Activated effector memory CD4-positive, alpha-beta T cell treated with anti-CD3 and anti-CD28 coated beads, Interleukin-2, amount 50 U/mL, for 16 hours (primary cell): ENCODE results near the gene EML6.
"Not testable (repeated sequence)": the region's sequence is repeated elsewhere in the genome, so short reads cannot be mapped to it uniquely, and the experiment has no call there.

Experiments
- DNase-seq: peaks from one replicate; pipeline ENCODE4 v3.0.0-alpha.2; 2020

The EML6 gene

DNA sequence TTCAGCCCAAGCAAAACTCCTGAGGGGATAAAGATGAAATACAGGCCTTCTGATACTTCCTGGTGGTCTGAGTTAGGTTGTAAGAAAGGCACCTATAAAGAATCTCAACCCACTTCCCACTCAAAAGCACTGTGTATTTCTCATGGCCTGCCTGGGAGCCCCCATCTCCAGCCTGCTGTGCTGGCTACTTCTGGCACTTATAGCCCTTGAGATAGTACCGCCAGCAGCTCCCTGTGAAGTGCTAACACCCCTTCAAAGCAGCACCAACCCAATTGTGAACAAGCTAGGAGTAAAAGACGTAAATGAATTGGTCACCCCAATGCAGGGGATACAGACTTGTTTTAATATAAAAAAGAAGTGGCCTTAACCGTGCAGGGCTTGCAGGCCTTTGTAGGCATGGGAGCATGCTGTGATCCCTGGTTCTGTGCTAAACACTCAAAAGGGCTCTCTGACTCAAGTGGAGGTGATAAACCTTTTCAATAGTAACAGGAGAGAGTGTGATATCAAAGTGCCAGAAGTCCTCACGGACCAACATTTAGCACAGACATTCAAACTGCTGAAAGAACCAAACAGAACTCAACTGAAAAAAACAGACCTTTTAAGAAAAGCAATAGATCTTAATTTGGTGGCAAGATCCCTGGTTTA lies 246.0 kb downstream of the EML6 start:
- DNase-seq = no peak

DNA sequence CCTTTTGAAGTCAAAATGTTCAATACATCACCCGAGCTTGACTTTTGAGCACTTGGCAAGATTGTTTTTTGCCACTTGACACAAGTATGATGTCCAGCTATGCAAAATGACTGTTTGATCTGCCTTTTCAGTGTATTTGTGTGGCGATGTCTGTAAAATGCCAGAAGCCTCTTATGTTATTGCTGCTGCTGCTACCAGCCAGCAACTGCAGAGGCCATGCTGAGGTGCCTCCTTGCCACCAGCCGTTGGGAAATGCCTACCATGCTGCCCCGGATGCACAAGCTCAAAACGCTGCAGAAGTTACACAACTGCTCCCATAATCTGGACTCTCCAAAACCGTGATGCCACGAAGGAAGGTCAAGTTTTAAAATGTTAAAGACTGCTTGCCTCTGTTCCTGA lies 246.5 kb downstream of the EML6 start:
- no peak for DNase-seq

DNA sequence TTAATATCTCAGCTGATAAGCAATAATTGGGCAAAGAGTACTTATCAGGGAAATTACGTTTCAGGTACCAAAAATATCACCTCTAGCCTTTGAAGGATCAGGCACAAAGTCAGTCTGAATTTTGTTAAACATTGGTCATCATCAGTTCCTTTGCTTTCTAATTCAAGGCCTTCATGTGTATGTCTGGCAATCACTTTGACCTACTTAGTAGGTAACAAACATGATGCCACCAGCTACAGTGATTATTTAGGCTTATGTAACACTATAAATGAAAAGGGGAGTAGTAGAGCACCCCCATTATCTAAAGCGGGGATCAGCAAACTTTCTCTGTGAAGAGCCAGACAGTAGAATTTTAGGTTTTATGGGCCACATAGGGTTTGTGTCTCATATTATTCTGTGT lies 251.7 kb downstream of the EML6 start:
- DNase-seq = no peak

DNA sequence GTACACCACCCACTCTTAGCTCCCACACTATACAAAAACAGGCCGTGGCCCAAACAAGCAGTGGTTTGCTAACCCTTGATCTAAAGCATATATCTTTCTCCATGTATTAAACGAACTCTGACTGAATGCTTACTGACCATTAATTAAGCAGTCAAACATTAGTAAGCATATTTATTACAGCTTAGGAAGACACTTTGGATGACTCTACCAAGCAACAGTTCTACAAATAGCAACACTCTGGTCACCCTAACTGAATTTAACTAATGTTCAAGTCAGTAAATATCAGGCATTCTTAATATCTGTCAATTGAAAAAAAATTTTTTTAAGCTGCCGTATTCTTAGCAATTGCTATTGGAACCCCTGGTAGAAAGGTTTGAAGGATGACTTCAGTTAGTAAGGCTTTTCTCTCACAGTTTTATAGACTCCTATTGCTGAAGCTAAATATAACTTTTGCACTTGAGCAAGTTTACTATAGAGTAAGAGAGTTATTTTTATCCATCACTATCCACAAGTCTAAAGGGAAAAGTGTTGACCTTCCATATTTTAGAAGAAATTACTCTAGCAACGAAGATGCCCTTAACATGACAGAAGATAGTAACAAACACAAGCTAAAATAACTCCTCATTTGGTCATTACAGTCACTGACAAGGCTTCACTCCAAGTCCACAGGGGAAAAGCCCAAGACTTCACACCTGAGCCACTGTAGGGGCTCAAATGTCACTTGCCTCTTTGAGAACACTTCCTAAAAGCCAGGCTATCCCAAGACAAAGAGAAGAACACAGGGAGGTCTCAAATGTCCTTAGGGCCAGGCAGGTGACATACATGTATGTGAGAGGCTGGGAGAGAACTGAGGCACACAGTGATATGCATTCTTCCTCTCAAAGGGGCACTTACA lies 252.4 kb downstream of the EML6 start:
- no peak for DNase-seq

DNA sequence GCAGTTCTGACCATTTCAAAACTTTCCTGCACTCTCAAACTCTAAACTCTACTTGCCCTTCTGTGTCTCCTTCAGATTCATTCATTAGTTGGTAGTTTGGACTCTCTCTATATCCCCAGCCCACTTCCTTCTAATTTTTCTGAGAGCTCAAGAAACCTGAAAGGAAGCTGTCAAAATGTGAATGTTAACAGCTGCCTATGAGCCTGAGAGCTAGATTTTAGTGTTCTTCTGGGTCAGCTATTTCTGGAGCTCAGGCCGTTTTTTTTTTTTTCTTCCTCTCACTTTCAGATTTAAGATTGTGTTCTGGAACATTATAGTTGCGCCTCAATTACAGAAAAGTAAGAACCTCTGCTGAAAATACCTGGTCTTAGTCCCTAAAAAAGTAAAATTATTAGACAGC lies 253.7 kb downstream of the EML6 start:
- DNase-seq = no peak

DNA sequence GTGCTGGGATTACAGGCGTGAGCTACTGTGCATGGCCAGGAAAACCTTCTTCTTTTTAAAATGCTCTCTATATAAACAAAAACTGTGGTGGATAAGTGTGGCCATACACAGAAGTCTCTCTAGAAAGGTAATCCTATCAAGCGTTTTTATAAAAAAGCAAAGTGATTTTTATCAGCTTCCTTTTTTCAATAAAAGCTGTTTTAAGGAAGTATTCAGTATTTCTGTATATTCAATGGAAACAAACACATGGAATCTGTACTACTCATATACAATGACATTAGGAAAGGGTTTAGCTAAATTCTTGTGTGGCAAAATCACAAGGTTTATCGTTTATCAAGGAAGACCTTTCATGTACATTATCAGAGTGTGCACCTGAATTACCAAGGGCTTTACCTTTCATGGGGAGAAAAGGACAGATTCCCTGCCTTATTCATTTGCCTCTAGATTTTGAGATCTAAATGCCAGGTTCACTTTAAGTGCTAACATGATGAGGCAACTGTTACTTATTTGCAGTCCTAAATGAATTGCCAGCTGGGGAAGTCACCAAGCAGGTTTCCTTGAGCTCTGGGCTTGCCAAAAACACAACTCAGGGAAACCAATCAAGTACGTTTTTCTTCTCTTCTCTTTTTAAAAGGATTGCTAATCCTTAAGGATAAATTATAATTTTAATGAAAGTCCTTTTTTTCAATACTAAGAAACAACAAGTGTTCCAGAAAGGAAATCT lies 256.0 kb downstream of the EML6 start:
- DNase-seq = no peak

DNA sequence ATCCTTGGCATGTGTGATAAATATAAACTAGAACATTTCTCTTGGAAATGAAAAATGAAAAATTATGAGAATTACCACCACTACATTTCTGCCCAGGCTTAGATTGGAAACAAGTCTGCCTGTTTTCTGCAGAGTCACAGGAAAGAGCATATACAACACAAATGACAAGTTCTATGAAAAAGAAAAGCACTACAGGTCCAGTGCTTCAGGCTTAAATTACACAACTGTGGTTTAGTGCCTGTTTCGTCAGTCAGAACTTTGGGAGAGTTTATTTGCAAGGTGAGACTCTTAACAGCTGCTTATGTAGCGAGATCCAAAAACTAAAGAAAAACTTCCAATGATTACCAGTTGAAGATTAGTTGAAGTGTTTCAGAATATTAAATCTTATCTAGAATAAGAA lies 257.9 kb downstream of the EML6 start:
- no peak for DNase-seq

DNA sequence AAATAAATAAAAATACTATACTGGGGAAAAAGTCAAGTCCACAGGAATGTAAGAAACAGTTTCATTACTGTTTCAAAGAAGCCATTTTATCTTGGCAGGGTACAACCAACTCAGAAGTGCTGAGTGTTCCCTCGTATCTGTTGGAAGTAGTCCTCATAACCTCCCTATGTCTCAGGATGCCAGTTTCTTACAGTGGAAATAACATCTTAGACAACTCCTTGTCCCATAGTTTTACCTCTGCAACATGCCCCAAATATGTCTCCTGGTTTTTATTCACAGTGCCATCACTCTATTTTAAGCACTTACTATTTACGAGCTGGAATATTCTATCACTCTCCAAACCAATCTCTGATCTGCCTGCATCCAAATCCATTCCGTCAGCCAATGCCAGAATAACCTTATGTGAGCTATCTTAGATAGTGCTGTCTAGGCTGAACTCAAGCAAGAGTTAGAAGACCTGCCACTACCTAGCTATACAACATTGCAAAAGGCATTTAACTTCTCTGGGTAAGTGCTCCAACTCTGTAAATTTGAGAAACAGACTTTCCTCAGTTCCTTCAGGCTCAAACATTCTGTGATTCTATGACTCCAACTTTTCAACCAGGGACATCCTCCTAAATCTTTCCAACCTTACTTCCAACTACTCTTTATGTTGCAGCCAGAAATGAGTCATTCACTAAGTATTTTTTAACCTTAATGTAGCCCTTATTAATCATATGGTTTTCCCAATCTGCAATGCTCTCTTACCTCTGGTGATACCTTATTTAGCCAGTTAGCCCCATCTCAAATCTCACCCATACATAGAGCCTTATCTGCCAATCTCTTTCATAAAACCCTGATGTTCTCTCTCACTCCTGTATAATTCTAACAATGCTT lies 260.1 kb downstream of the EML6 start:
- no peak for DNase-seq

DNA sequence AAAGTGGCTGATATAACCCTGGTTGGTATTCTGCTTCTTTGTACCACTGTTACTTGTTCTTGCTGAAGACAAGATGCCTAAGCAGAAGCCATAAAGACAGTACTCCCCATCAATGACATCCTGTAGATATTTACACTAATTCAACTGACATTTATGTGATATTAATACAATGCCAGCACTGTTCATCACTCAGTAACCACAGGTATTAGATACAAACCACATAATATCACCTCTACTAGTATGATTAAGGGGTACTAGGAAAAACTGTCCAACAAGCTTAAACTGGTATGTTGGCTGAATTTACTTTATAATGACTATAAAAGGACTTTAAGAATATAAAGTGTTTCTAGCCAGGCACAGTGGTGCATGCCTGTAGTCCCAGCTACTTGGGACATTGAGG lies 261.0 kb downstream of the EML6 start:
- DNase-seq = no peak

DNA sequence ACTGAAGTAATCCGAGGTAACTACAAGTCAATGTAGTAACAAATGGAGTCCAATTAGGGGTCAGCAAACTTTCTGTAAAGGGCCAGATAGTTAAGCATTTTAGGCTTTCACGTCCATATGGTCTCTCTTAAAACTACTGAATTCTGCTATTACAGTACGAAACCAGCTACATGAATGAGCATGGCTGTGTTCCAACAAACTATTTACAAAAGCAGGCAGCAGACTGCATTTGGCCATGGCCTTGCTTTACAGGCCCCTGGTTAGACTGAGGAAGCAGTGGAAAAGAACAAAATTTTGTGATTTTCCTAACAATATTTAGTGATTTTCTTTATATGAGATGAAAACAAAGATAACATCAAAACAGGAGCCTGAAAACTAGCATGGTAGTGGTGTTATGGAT lies 262.8 kb downstream of the EML6 start:
- no peak for DNase-seq

DNA sequence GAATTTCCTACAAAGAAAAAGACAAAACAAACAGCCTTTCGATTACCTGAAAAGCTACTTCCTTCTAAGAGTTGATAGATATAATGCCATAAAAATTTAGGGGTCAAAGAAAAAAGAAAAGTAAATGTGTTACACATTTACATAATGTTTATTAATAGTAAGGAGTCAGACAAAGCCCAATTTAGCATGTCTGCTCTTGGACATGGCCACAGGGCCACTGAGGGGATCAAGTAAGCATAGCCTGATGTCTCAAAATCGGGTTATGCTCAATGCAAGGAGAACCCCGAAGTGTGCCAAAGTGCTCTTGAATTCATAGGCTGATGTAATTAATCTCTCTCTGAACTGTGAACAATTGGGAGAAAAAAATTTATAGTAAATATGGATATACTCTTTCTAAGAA lies 265.1 kb downstream of the EML6 start:
- no peak for DNase-seq

DNA sequence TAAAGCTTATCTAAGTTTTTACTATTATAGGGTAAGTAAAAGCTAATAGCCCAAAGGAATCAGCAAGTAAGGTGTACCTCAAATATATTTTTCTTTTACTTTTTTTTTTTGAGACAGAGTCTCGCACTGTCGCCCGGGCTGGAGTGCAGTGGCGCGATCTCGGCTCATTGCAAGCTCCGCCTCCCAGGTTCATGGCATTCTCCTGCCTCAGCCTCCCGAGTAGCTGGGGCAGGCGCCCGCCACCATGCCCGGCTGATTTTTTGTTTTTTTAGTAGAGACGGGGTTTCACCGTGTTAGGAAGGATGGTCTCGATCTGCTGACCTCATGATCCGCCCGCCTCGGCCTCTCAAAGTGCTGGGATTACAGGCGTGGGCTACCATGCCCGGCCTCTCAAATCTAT lies 267.2 kb downstream of the EML6 start:
- not testable (repeated sequence) for DNase-seq

DNA sequence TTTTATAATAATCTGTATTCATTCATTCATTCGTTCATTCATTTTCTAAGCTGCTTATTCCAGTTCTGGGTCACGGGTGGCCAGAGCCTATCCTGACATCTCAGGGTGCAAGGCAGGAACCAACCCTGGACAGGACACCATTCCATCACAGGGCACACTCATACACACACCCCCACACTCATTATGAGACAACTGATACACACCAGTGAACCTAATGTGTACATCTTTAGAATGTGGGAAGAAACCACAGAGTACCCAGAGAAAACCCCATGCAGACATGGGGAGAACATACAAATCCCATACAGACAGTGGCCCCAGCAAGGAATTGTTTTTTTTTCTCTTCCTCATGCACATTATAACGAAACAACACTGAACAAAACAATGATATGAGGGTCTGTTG lies 272.1 kb downstream of the EML6 start:
- DNase-seq = no peak

DNA sequence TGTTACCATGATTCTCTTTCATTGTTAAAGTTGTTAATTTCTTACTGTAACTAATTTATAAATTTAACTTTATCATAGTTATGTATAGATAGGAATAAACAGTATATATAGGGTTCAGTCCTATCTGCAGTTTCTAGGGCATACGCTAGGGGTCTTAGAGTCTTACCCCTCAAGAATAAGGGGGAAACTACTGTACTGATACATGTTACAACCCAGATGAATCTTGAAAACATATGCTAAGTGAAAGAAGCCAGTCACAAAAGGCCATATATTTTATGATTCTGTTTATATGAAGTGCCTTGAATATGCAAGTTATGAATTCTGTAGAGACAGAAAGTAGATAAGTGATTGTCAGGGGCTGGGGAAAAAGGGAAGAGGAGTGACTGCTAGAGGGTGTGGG lies 274.4 kb downstream of the EML6 start:
- no peak for DNase-seq

DNA sequence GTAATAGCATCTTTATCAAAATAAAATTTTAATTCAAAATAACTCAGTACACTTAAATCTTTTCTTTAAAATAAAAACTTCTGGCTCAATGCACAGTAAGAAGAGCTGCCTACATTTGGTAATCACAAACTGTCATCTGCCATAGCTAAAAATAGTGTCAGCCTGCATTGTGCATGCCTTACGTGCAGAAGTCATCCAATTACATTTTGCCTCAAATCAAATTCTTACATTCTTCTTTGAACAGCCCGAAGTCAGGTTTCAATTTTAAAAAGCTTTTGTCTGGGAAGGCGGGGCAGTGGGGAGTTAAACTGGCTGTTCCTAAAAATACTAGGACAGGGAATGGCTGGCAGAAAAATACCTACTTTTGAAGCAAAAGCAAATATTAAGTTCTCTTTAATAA lies 275.7 kb downstream of the EML6 start:
- no peak for DNase-seq

DNA sequence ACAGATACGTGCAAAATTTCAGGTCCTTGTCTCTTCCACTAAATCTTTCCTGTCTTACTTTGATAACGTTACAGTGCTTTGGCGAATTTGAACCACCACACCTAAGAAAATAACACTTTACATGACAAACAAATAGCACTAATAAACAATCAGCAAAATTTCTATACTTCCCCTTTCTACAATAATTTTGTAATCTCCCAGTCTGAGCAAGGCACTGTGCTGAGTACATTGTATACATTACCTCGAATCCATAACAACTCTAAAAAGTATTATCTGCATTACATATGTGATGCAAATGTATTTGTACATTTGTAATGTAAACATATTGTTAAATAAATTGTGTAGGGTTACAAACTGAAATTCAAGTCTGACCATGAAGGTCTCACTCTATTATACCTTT lies 276.9 kb downstream of the EML6 start:
- DNase-seq = no peak

DNA sequence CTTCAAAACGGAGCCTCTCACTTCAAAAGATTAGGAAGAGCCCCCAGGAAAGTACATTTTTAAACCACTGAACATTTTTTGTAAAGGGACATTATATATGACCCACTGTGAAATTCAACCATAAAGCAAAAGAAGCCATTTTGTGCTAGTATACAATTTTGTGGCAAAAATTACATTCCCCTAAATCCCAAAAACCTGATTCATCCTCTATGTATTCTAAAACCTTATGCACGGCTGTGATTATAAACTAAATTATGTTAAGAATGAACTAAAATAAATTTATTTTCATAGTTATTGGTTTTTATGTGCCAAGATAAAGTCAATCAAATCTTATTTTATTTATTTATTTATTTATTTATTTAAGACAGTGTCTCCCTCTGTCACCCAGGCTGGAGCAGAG lies 278.3 kb downstream of the EML6 start:
- DNase-seq = no peak

DNA sequence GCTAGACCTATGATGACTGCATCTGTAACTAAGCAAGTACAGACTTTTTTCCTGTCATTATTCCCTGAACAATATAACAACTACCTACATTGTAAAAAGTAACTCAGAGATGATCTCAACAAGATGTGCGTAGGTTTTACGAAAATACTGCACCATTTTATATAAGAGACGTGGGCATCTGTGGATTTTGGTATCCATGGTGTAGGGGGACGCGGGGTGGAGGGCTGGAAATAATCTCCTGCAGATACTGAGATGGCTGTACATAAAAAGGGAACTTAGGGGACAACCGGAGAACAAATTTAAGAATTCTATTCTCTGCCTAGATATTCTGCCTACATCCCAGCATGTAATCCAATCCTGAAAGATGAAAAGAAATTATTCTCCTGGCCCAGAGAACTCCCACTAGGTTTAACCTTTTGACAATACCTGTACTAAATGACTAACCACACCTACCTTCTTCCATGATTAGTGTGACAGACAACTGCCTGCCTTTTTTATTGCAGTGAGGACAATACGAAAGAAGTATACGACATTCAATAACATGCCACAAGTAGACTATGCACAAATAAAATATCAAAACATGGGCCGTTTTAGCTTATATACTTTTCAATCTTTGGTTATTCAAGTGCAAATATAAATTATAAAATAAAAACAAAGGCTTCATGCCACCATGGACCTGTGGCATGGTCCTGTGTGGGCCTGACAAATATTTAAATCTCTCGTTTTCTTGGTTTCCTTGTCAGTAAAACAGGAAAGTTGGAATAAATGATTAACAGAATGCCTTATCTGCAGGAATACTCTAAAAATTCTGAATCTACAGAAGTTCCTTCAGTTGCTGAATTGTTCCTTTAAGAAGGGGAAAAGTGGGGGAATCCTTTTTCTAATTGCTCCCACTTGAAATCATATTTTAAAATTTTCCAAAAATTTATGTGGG lies 280.5 kb downstream of the EML6 start:
- no peak for DNase-seq

DNA sequence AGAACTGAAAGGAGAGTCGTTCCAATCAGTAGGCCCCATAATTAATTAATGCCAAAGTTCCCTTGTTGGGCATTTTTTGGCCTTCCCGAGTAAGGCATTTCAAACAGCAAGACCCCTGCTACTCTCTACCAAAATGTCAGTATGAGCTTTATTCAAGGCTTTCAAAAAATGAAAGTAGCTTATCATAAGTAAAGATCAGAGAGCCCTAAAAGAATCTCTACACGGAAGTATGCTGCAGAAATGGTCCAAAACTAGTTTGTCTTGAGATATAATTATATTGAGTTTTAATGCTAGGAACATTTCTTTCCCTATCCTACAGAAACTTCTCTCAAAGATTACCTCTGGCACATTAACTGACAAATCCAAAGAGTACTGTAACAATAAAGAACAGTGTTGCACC lies 282.8 kb downstream of the EML6 start:
- DNase-seq = no peak

DNA sequence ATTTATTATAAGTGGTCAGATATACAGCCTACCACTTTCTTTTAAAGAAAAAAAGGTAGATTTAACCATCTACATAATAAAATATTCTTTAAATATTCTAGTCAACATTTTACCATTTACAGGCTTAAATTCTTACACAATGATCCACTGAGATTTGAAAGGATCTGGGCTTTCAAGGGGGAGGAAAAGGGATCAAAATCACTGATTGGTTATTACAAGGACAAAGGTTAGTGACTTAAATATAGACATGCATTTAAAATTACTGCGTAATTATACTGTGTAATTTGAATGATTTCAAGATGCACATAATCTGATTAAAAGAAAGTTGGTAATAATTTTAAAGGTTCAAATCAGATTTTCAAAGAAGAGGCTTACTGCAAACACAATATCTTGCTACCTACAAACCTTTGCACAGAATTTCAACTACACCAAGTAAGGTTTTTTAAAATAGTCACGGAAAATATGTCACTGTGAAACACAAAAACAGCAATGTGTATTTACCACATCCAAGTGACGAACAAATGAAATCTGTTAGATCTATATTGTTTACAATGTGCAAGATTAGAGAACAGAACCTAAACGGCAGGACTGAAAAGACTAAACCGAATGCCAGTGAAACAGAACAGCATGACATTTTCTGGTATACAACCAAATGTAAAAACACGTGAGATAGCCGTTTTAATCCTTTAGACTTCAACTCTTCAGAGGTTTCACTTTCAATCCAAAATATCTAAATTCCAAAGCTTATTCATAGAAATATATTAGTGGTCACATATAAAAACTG lies 286.0 kb downstream of the EML6 start:
- no peak for DNase-seq

DNA sequence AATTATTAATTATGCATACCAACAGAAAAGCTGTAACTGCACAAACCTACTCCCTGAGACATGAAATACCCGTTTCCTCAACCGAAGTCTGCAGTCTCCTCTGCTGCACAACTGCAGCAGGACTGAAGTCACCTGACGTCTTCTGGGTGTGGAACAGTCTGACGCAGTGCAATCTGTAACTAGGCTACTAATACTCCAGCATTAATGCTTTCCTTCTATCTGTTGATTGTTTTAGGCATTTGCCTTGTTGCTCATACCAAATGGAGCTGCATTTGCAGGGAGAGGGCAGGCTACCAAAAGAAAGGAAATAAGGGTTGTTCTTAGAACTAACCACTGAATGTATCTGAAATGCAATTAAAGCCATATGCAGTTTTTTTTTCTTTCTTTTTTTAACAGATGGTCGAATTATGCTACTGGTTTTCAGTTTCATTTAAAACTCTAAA lies 286.7 kb downstream of the EML6 start:
- peak; percentile 72 for DNase-seq
